Cerebellar nuclear complex (tissue), 1 donor: ENCODE results near the gene ULK4.
"Not testable (repeated sequence)": the region's sequence is repeated elsewhere in the genome, so short reads cannot be mapped to it uniquely, and the experiment has no call there.

Source experiments
- DNase-seq, 2 experiments: peaks; one replicate each; lab custom pipeline; 2025; lab: John Stamatoyannopoulos, UW

ULK4 gene

DNA sequence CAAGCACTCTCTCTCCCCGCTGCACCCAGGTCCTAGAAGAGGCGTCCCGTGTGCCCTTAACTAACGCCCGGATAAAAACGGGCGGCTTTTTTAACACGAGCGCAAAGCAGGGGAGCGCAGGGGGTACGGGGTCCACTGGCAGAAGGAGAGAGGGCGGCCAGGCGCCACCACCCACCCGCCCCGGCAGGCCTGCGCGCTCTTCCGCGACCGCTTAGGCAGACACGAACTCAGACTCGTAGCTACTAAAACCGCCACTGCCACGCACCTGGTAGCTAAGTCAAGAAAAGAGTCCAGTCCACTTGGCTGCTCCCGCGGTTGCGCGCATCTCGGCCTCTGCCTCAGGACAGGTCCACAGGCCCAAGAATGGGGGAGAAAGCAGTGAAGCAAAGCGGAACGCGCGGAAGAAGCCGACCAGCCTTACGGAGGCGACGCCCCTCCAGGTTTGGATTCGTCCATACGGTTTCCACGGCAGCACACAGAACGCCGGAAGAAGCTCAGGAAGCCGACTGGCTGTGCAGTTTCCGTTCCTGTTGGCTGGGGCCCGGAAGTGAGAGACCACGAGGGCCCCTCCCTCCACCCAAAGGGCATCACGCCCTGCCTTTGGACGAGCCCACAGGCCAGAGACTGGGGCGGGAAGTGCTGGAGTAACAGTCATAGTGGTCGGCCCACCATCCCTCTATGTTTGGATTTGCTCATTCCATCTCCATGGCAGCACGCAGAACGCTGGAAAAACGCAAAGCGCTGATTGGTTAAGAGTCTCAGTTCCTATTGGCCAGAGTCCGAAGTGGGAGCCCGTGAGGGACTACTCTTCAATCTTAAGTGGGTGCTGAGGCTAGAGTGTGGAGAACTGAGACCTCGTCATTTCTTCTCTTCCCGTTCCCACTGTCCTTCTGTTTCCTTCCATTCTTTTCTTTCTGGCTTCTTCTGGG lies at the start of gene ULK4:
Gene ULK4 (minus strand): TSS at position 353 of the 929 bp plus-strand sequence. CDS start 7,344 bp downstream, outside the sequence.
- peak; percentile 97 to 98 for DNase-seq

- DNase-seq = peak in 1 of 2 experiments; percentile 18
Measured at GRCh38 chr3:42010530-42010929, 48.6 kb upstream of the ULK4 start.

DNA sequence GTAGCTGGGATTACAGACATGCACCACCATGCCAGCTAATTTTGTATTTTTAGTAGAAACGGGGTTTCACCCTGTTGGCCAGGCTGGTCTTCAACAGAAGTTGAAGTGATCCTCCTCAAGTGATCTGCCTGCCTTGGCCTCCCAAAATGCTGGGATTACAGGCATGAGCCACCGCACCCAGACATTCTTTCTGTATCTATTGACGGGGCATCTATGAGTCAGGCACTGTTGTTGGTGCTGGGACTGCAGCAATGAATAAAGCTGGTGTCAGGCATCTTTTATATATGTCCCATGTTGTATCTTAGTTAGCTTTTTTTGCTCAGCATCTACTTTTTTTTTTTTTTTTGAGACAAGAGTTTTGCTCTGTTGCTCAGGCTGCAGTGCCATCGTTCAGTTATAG lies 47.6 kb upstream of the ULK4 start:
- DNase-seq = no peak

GRCh38 chr3:42007785-42008184 lies 45.9 kb upstream of the ULK4 start:
- no peak for DNase-seq

DNA sequence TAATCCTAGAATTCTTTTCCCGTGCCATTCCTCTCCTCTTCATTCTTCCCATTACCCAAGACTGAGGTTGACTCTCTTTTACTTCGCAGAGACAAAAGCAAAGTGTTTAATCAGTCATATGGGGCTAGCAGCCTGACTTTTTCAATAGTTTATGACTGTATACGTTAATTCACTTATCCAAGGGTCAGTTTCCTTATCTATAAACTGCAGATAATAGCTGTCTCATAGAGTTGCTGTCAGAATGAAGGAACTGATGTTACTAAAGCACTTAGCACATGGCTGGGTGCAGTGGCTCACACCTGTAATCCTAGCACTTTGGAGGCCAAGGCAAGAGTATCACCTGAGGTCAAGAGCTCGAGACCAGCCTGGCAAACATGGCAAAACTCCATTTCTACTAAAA lies 43.5 kb upstream of the ULK4 start:
- no peak for DNase-seq

GRCh38 chr3:42002790-42003189 lies 40.9 kb upstream of the ULK4 start:
- no peak for DNase-seq

DNA sequence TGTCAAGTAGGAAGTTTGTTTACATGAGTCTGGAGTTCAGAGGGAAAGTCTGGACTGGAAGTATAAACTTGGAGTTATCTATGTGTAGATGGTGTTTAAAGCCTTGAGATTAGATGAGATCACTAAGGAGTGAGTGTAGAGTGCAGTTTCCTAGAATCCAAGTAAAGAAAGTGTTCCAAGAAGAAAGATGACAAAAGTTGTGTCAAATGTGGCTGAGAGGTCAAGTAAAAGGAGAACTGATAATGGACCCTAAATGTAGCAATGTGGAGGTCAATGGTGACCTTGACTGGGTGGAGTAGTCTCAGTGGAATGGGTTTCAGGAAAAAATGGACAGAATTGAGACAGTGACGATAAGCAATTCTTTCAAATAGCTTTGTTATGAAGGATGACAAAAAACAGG lies 39.9 kb upstream of the ULK4 start:
- no peak for DNase-seq

DNA sequence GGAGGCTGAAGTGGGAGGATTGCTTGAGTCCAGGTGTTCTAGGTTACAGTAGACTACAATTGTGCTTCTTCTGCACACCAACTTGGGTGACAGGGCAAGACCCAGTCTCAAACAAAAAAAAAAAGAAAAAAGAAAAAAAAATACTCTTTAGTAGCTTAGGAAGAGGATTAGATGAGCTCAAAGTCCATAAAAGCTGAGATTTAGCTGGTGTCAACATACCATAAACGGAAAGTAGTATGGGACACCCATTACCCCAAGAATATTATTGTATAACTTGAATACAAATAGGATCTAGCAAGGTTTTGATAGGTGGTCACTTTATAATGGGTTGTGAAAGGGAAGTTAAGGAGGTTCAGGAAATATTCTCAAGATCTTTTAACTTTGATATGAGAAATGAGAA lies 38.0 kb upstream of the ULK4 start:
- no peak for DNase-seq

- DNase-seq = no peak
Measured at GRCh38 chr3:41997702-41998550, 36.0 kb upstream of the ULK4 start.

DNA sequence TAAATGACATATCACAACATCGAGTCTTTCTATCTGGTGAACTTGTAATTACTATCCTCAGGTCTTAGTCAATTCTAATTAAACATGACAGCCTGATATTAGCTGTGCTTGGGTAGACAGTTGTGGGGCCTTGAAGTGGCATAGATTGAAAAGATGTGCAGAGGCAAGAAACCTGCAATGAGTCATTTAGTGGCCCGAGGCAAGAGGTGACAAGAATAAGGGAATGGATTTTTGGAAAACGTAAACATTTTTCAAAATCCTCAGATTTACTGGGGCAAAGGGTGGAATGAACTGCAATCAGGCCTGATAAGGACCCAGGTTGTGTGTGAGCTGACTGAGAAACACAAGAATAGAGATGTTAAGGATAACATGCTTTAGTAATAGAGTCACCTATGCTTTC lies 29.5 kb upstream of the ULK4 start:
- DNase-seq = no peak

GRCh38 chr3:41989518-41989917 lies 27.6 kb upstream of the ULK4 start:
- no peak for DNase-seq

GRCh38 chr3:41987627-41988026 lies 25.7 kb upstream of the ULK4 start:
- DNase-seq = no peak

DNA sequence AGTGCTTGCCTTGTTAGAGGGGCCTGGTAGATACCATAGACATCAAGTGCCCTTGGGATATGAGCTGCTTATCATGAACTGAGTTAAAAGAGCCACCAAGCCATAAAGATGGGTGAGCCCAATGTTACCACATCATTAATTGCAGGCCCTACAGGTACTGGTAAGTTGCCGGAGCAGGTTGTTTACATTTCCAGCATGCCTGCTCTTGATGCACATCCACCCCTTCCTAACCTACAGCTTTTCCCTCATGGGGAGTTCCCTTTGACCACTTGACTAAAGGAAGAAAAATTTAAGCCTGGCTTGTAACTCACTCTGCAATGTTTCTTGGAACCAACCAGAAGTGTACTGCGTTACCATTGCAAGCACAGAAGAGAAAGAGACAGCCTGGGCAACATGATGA lies 24.7 kb upstream of the ULK4 start:
- no peak for DNase-seq

- DNase-seq = no peak
Measured at GRCh38 chr3:41985018-41985417, 23.1 kb upstream of the ULK4 start.

DNA sequence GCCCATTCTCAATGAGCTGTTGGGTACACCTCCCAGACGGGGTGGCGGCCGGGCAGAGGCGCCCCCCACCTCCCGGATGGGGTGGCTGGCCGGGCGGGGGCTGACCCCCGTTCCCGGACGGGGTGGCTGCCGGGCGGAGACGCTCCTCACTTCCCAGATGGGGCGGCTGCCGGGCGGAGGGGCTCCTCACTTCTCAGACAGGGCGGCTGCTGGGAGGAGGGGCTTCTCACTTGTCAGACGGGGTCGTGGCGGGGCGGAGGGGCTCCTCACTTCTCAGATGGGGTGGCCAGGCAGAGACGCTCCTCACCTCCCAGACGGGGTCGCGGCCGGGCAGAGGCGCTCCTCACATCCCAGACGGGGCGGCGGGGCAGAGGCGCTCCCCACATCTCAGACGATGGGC lies 21.2 kb upstream of the ULK4 start:
- not testable (repeated sequence) for DNase-seq

- DNase-seq = not testable (repeated sequence)
Measured at GRCh38 chr3:41977401-41977800, 15.5 kb upstream of the ULK4 start.

DNA sequence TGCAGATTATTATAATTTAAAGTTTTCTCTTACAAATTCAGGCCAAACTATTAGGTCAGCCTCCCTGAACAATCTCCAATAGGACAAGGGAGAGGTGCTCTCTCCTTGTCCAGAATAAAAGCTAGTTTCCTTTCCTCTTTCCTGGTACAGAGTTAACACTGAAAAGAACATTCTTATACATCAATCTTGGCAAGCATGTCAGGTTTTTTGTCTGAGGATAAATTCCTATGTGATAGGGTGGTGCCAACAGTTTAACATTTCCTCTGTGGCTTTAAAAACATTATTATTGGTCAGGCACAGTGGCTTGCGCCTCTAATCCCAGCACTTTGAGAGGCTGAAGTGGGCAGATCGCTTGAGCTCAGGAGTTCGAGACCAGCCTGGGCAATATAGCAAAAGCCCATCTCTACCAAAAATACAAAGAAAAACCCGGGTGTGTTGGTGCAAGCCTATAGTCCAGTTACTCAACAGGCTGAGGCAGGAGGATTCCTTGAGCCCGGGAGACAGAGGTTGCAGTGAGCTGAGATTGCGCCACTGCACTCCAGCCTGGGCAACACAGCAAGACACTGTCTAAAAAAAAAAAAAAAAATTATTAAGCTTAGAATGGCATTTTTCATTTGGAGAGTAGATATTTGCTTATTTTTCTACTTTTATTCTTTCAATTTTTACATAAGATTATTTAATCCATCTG lies 13.7 kb upstream of the ULK4 start:
- DNase-seq = no peak

- DNase-seq = no peak
Measured at GRCh38 chr3:41974223-41974622, 12.3 kb upstream of the ULK4 start.

- no peak for DNase-seq
Measured at GRCh38 chr3:41972802-41973201, 10.9 kb upstream of the ULK4 start.

GRCh38 chr3:41966206-41966605 lies 4.3 kb upstream of the ULK4 start:
- no peak for DNase-seq

DNA sequence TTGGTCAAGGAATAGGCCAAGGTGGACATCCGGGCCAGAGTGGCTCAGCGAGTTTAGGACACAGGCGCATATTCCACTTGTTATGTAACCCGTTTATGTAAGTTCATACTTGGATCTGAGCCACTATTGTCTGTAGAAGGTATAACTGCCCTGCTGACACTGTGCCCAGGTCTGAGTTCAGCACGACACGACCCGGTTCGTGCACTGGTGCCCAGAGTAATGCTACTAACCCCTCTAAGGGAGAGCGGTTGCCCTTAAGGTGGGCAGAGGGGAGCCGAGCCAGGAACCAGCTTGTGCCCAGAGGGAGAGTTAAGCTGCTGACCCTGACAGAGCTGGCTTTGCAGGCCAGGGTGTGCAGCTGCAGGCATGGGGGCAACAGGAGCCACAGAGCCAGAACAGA lies 1.9 kb upstream of the ULK4 start:
- DNase-seq = no peak
